Liver (tissue), 9 donors: Measurements from ENCODE around the gene IMPDH2. TPM values are rescaled to one million over a fixed set of nuclear protein-coding genes. Genes with fewer than 3 reads are reported as not detected.

ENCODE experiments used
- DNase-seq: peaks from one replicate; pipeline ENCODE4 v3.0.0-alpha.2; 2017; ENCODE audit warnings: low spot score
- H3K27ac ChIP-seq, 2 donors: one replicate each; pipeline ENCODE4 v1.7.0; 2013; ENCODE audit warnings: inconsistent platforms in 2 of 2, low read length in 2 of 2, control low read depth in 1 of 2, low read depth in 1 of 2, mild to moderate bottlenecking in 1 of 2
- H3K27me3 ChIP-seq, 4 donors: one replicate each; pipeline versions ENCODE4 v1.6.1 to v1.7.0; 2013; ENCODE audit warnings: low read length in 3 of 4, inconsistent platforms in 1 of 4, mild to moderate bottlenecking in 1 of 4, moderate library complexity in 1 of 4; ENCODE audit not compliant: control insufficient read depth in 4 of 4, insufficient read depth in 4 of 4
- H3K36me3 ChIP-seq, 4 donors: one replicate each; pipeline versions ENCODE4 v1.6.1 to v1.7.0; 2013; ENCODE audit warnings: low read length in 3 of 4, mild to moderate bottlenecking in 3 of 4, low read depth in 1 of 4, moderate library complexity in 1 of 4; ENCODE audit not compliant: control insufficient read depth in 4 of 4, insufficient read depth in 3 of 4
- H3K4me1 ChIP-seq, 4 donors: one replicate each; pipeline versions ENCODE4 v1.6.1 to v1.7.0; 2013; ENCODE audit warnings: low read length in 3 of 4, mild to moderate bottlenecking in 3 of 4, moderate library complexity in 1 of 4; ENCODE audit not compliant: control insufficient read depth in 4 of 4, insufficient read depth in 4 of 4
- H3K4me3 ChIP-seq, 3 donors: one replicate each; pipeline versions ENCODE4 v1.6.1 to v1.7.0; 2013; ENCODE audit warnings: low read length in 3 of 3, control low read depth in 1 of 3, low read depth in 1 of 3, mild to moderate bottlenecking in 1 of 3
- H3K9ac ChIP-seq, 2 donors: one replicate each; pipeline ENCODE4 v1.7.0; 2013; ENCODE audit warnings: low read length in 2 of 2, mild to moderate bottlenecking in 2 of 2, moderate library complexity in 2 of 2, control low read depth in 1 of 2, low read depth in 1 of 2
- H3K9me3 ChIP-seq, 4 donors: one replicate each; pipeline versions ENCODE4 v1.6.1 to v1.7.0; 2013; ENCODE audit warnings: low read length in 3 of 4; ENCODE audit not compliant: control insufficient read depth in 4 of 4
- EGR1 ChIP-seq, 2 donors: IDR thresholded peaks; 2 replicates each; pipeline ENCODE4 v1.6.1; 2016 to 2018; ENCODE audit warnings: antibody characterized with exemption in 2 of 2, low read depth in 2 of 2
- FOXA1 ChIP-seq: IDR thresholded peaks from 2 replicates; pipeline ENCODE4 v1.6.1; 2016; ENCODE audit warnings: antibody characterized with exemption
- HNF4A ChIP-seq, 2 donors: conservative IDR thresholded peaks; 2 replicates each; pipeline ENCODE4 v1.6.1; 2016; ENCODE audit warnings: antibody characterized with exemption in 2 of 2, mild to moderate bottlenecking in 2 of 2
- HNF4G ChIP-seq: IDR thresholded peaks from 2 replicates; pipeline ENCODE4 v1.6.1; 2016; ENCODE audit warnings: antibody characterized with exemption
- MAX ChIP-seq: IDR thresholded peaks from 2 replicates; pipeline ENCODE4 v1.6.1; 2016; ENCODE audit warnings: antibody characterized with exemption
- NR2F2 ChIP-seq: IDR thresholded peaks from 2 replicates; pipeline ENCODE4 v1.6.1; 2016; ENCODE audit warnings: antibody characterized with exemption
- RAD21 ChIP-seq, 2 donors: IDR thresholded peaks; 2 replicates each; pipeline ENCODE4 v1.6.1; 2016; ENCODE audit warnings: antibody characterized with exemption in 2 of 2, mild to moderate bottlenecking in 2 of 2
- TAF1 ChIP-seq: conservative IDR thresholded peaks from 2 replicates; pipeline ENCODE4 v1.6.1; 2016; ENCODE audit warnings: antibody characterized with exemption, mild to moderate bottlenecking
- YY1 ChIP-seq: IDR thresholded peaks from 2 replicates; pipeline ENCODE4 v1.6.1; 2016; ENCODE audit warnings: antibody characterized with exemption, mild to moderate bottlenecking
- ZBTB33 ChIP-seq: IDR thresholded peaks from 2 replicates; pipeline ENCODE4 v1.6.1; 2016; ENCODE audit warnings: antibody characterized with exemption
- WGBS: extraction: QIAGEN DNeasy Blood & Tissue Kit; methylation state at CpG from one replicate; pipeline ENCODE4 v1.1.7; 2013; 5-methylcytosine and 5-hydroxymethylcytosine counted together
- polyA plus RNA-seq, 2 donors: library from polyadenylated mRNA; stranded (reverse) in 1 of 2; unstranded in 1 of 2; fragments of 200-250 nt in 1 of 2; fragments of >200 nt in 1 of 2; fragmentation: Nextera tagmentation in 1 of 2; extraction: Ambion mirVana in 1 of 2; gene quantifications; one replicate each; pipeline versions ENCODE4 v1.2.1 to v1.2.3, GENCODE V29; 2013 to 2015
- total RNA-seq, 2 donors: library from RNA; depleted of rRNA; stranded (reverse); fragments of >200 nt; gene quantifications; one replicate each; pipeline ENCODE4 v1.2.3, GENCODE V29; 2014
- TF ChIP-seq, protein P1 (sequence below): IDR thresholded peaks from 2 replicates; pipeline ENCODE4 v1.6.1; 2016; ENCODE audit warnings: antibody characterized with exemption
- TF ChIP-seq, protein P2 (sequence below): IDR thresholded peaks from 2 replicates; pipeline ENCODE4 v1.6.1; 2016; ENCODE audit warnings: antibody characterized with exemption, mild to moderate bottlenecking
- TF ChIP-seq, protein P3 (sequence below): fragments of 150-350 bp; IDR thresholded peaks from 2 replicates; pipeline ENCODE4 v1.5.1; 2017; ENCODE audit warnings: improper control_type of control experiment, low read depth, low read length; ENCODE audit not compliant: missing input control
- donor health status: healthy.
- donor health status: healthy.
- donor health status: healthy.
- donor health status: healthy.
- donor health status: healthy.

IMPDH2 gene
- total and polyA plus RNA-seq, 4 donors = 20.9 to 182 (median 39.7) TPM

DNA sequence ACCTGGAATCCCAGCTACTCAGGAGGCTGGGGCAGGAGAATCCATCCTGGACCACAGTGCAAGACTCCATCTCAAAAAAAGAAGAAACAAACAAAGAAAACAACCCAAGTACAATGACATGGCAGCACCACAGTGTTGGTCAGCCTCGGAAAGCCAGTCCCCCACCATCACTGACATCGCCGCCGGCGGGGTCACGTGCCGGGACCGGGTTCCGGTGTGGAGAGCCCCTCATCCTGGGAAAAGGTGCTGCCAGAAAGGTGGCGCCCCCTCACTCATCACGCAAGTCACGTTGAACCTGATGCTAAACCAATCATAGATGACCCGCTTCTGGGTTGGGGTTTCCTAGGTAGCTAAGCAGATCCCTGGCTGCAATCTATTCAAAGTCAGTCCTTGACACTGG lies 46.9 kb upstream of the IMPDH2 start:
- 97% methylated on average over 13 of the region's 13 CpGs for WGBS
- no peak overlapping the region for H3K4me3 ChIP-seq
- no peak for DNase-seq
- peaks cover 0 to 5% (median 0%) of the 10 kb centered on the region in 4 donors for H3K4me1 ChIP-seq
- TF ChIP-seq MAX (no peak), EGR1 (IDR thresholded peaks at IDR 0.05; ENCODE audit: low read depth in 2 of 2) (no peak), HNF4G (no peak)
- TF ChIP-seq, protein P1, sequence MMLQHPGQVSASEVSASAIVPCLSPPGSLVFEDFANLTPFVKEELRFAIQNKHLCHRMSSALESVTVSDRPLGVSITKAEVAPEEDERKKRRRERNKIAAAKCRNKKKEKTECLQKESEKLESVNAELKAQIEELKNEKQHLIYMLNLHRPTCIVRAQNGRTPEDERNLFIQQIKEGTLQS = no peak
- no peak overlapping the region for H3K27ac ChIP-seq
- H3K27me3 ChIP-seq = no peaks in the 10 kb centered on the region
- peaks cover 15 to 58% (median 37%) of the 10 kb centered on the region in 4 donors for H3K36me3 ChIP-seq
- no peak overlapping the region for H3K9ac ChIP-seq
- no peaks in the 10 kb centered on the region for H3K9me3 ChIP-seq

DNA sequence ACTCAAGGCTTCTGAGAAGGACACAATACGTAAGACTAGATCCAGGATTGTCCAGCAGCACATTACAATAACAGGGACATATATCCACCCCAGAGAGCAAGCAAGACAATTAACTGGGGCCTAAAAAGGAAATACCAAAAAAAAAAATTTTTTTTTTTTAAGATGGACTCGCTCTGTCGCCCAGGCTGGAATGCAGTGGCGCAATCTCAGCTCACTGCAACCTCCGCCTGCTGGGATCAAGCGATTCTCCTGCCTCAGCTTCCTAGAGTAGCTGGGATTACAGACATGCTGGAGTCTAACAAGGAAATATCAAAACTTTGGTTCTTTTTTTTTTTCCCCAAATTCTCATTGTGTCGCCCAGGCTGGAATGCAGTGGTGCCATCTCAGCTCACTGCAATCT lies 28.8 kb upstream of the IMPDH2 start:
- Histone ChIP-seq H3K4me3 (no peak overlapping the region), H3K27me3 (no peaks in the 10 kb centered on the region), H3K9me3 (no peaks in the 10 kb centered on the region), H3K27ac (no peak overlapping the region), H3K9ac (no peak overlapping the region), H3K36me3 (peaks cover 14 to 33% (median 30%) of the 10 kb centered on the region in 4 donors), H3K4me1 (no peaks in the 10 kb centered on the region)
- no peak for DNase-seq
- WGBS = 94% methylated on average over 7 of the region's 7 CpGs
- TF ChIP-seq YY1 = no peak
- no peak for TF ChIP-seq HNF4A (conservative IDR thresholded peaks at IDR 0.05)
- TF ChIP-seq RAD21 (IDR thresholded peaks at IDR 0.05) = no peak
- TF ChIP-seq, protein P2, sequence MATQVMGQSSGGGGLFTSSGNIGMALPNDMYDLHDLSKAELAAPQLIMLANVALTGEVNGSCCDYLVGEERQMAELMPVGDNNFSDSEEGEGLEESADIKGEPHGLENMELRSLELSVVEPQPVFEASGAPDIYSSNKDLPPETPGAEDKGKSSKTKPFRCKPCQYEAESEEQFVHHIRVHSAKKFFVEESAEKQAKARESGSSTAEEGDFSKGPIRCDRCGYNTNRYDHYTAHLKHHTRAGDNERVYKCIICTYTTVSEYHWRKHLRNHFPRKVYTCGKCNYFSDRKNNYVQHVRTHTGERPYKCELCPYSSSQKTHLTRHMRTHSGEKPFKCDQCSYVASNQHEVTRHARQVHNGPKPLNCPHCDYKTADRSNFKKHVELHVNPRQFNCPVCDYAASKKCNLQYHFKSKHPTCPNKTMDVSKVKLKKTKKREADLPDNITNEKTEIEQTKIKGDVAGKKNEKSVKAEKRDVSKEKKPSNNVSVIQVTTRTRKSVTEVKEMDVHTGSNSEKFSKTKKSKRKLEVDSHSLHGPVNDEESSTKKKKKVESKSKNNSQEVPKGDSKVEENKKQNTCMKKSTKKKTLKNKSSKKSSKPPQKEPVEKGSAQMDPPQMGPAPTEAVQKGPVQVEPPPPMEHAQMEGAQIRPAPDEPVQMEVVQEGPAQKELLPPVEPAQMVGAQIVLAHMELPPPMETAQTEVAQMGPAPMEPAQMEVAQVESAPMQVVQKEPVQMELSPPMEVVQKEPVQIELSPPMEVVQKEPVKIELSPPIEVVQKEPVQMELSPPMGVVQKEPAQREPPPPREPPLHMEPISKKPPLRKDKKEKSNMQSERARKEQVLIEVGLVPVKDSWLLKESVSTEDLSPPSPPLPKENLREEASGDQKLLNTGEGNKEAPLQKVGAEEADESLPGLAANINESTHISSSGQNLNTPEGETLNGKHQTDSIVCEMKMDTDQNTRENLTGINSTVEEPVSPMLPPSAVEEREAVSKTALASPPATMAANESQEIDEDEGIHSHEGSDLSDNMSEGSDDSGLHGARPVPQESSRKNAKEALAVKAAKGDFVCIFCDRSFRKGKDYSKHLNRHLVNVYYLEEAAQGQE = no peak
- no peak for TF ChIP-seq MAX
- TF ChIP-seq, protein P3, sequence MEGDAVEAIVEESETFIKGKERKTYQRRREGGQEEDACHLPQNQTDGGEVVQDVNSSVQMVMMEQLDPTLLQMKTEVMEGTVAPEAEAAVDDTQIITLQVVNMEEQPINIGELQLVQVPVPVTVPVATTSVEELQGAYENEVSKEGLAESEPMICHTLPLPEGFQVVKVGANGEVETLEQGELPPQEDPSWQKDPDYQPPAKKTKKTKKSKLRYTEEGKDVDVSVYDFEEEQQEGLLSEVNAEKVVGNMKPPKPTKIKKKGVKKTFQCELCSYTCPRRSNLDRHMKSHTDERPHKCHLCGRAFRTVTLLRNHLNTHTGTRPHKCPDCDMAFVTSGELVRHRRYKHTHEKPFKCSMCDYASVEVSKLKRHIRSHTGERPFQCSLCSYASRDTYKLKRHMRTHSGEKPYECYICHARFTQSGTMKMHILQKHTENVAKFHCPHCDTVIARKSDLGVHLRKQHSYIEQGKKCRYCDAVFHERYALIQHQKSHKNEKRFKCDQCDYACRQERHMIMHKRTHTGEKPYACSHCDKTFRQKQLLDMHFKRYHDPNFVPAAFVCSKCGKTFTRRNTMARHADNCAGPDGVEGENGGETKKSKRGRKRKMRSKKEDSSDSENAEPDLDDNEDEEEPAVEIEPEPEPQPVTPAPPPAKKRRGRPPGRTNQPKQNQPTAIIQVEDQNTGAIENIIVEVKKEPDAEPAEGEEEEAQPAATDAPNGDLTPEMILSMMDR = no peak
- TF ChIP-seq NR2F2 = no peak
- TF ChIP-seq FOXA1 = no peak
- no peak for TF ChIP-seq TAF1
- no peak for TF ChIP-seq ZBTB33
